WERI-Rb-1 (cell line): ENCODE data around the gene CNKSR2.

Experiments used
- DNase-seq: peaks from one replicate; pipeline ENCODE4 v3.0.0-alpha.2; 2020
- H3K27ac ChIP-seq: fragments of 250-450 bp; sonication (Bioruptor Pico); 2 replicates; pipeline ENCODE4 v1.5.1; 2020; ENCODE audit warnings: mild to moderate bottlenecking, moderate library complexity
- H3K27me3 ChIP-seq: fragments of 250-450 bp; sonication (Bioruptor Pico); 2 replicates; pipeline ENCODE4 v1.5.1; 2021; ENCODE audit warnings: mild to moderate bottlenecking, low read depth, moderate library complexity; ENCODE audit not compliant: insufficient read depth, severe bottlenecking
- H3K36me3 ChIP-seq: fragments of 250-450 bp; sonication (Bioruptor Pico); 2 replicates; pipeline ENCODE4 v1.5.1; 2020; ENCODE audit warnings: mild to moderate bottlenecking, moderate library complexity
- H3K4me3 ChIP-seq: 2 replicates; pipeline ENCODE4 v1.5.1; 2011; ENCODE audit warnings: low read depth, mild to moderate bottlenecking, control low read depth, low read length
- H3K9me3 ChIP-seq: fragments of 250-450 bp; sonication (Bioruptor Pico); 2 replicates; pipeline ENCODE4 v1.5.1; 2021; ENCODE audit warnings: mild to moderate bottlenecking, moderate library complexity; ENCODE audit not compliant: severe bottlenecking
- TF ChIP-seq, protein P1 (sequence below): IDR thresholded peaks from 2 replicates; pipeline ENCODE4 v1.5.1; 2011; ENCODE audit warnings: low read depth, mild to moderate bottlenecking, control low read depth, inconsistent platforms, low read length

Gene CNKSR2

DNA sequence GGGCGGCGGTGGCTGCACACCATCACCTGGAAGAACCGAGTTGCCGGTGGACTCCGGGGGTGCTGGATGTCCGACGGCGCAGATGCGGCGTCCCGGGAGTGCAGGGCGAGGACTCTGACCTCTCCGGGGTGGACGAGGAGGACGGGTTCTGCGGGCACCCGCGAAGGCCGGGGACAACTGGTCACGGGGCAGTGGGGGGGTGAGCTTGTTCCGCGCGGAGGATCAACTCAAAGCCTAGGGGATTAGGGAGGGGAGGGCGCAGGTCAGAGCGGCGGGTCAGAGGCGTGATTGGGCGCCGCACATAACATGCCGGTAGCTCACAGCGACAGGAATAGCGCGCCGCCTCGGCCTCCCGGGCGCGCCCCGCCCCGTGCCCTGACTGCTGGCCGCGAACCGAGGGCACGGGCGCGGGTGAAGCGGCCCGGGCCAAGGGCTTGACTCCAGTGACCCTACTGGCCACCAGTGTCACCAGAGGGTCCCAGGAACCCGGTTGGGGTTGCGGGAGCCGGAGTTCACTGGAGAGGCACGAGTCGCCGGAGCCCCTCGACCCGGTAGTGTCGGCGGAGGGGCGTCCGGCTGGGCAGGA is 284.0 kb downstream of the CNKSR2 start, which contains the start of gene KLHL34:
Gene KLHL34 (minus strand): TSS at position 179 of the 586 bp plus-strand sequence. CDS start 542 bp downstream, outside the sequence.
- TF ChIP-seq, protein P1, sequence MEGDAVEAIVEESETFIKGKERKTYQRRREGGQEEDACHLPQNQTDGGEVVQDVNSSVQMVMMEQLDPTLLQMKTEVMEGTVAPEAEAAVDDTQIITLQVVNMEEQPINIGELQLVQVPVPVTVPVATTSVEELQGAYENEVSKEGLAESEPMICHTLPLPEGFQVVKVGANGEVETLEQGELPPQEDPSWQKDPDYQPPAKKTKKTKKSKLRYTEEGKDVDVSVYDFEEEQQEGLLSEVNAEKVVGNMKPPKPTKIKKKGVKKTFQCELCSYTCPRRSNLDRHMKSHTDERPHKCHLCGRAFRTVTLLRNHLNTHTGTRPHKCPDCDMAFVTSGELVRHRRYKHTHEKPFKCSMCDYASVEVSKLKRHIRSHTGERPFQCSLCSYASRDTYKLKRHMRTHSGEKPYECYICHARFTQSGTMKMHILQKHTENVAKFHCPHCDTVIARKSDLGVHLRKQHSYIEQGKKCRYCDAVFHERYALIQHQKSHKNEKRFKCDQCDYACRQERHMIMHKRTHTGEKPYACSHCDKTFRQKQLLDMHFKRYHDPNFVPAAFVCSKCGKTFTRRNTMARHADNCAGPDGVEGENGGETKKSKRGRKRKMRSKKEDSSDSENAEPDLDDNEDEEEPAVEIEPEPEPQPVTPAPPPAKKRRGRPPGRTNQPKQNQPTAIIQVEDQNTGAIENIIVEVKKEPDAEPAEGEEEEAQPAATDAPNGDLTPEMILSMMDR = no peak
- Histone ChIP-seq H3K4me3 (no peak within 1 kb of the TSS), H3K27me3 (no peaks in the 10 kb centered on the region), H3K9me3 (no peaks in the 10 kb centered on the region), H3K27ac (no peak within 1 kb of the TSS), H3K36me3 (no peaks in the 10 kb centered on the region)
- no peak for DNase-seq

DNA sequence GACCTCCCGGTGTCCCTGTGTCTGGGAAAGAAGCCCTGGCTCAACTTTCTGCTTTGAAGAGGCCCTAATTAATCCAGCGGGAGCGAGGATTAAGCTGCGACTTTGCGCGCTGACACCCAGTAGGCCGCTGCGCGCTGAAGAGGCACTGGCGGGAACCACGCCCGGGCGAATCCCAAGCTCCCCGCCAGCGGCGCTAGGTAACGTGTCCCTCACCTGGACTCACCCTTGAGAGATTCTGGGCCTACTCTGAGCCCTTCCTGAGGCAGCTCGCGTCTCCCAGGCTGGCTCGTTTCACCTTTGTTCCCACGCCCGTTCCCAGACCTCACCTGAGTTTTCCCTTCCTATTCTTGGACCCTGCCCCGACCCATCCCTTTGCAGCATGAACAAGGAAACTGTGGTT is 284.5 kb downstream of the CNKSR2 start:
- TF ChIP-seq, protein P1 = no peak
- no peaks in the 10 kb centered on the region for H3K36me3 ChIP-seq
- no peak for DNase-seq

DNA sequence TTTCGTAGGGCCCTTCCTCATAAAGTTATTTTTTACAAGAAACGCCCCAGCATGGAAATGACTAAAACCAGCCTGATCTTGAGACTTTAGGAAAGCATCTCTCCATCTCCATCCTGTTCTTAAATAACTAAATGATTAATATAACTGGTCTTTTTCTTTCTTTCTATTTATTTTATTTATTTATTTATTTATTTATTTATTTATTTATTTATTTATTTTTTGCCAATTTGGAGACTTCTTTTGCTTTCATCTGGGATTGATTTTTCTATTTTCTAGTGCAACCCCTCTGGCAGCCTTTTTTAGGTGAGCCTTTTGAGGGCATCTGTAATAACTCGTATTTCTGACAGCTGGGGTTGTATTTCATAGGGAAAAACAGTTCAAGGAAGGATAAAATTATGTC is 285.1 kb downstream of the CNKSR2 start:
- no peak overlapping the region for H3K4me3 ChIP-seq
- DNase-seq = no peak
- TF ChIP-seq, protein P1 = no peak
- H3K9me3 ChIP-seq = no peaks in the 10 kb centered on the region
- no peaks in the 10 kb centered on the region for H3K36me3 ChIP-seq
- no peaks in the 10 kb centered on the region for H3K27me3 ChIP-seq
- H3K27ac ChIP-seq = no peak overlapping the region

More for the DNA sequence above, 284.5 kb downstream of the CNKSR2 start:
- H3K27ac ChIP-seq = no peak overlapping the region
- H3K4me3 ChIP-seq = no peak overlapping the region
- H3K27me3 ChIP-seq = no peaks in the 10 kb centered on the region
- H3K9me3 ChIP-seq = no peaks in the 10 kb centered on the region

DNA sequence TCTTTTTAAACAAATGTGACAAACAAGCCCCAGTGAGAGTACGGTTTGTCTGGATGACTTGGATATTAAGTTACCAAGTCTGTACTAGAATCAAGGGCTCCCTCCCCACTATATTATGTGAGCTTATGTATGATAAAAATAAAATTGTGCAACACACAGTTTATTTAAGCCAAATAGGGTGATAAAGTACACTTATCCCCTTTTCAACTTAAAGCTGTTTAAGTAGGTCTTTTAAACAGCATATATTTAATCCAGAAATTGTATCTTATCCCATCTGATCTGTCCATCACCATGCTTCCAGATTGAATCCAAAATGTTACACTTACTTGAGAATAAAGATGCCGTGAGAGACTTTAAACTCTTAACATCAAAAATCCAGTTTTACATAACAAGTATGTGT is 285.9 kb downstream of the CNKSR2 start:
- Histone ChIP-seq H3K27me3 (peaks cover 4% of the 10 kb centered on the region), H3K4me3 (no peak overlapping the region), H3K9me3 (no peaks in the 10 kb centered on the region), H3K27ac (no peak overlapping the region), H3K36me3 (no peaks in the 10 kb centered on the region)
- DNase-seq = no peak
- TF ChIP-seq, protein P1 = no peak

DNA sequence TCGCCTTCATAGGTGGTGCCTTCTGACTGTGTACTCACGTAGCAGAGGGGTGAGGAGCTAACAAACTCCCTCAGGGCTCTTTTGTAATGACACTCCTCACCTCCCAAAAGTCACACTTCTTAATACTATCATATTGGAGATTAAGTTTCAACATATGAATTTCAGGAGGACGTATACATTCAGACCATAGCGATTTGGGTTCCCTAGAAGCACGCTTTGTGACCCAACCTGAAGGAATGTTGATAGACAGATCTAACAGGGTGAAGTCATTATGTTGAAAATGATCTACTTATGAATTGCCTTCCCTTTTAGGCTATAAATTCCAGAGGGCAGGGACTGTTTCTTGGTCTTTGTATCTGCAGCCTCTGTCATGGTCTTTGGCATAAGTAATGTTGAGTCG is 287.1 kb downstream of the CNKSR2 start:
- H3K27me3 ChIP-seq = peaks cover 4% of the 10 kb centered on the region

More for the DNA sequence above, 287.1 kb downstream of the CNKSR2 start:
- Histone ChIP-seq H3K9me3 (no peaks in the 10 kb centered on the region), H3K4me3 (no peak overlapping the region), H3K36me3 (no peaks in the 10 kb centered on the region), H3K27ac (no peak overlapping the region)
- DNase-seq = no peak
- TF ChIP-seq, protein P1 = no peak
